RPMI7951 (cell line): Measurements from ENCODE around the gene NEK6. TPM values are rescaled to one million over a fixed set of nuclear protein-coding genes. Genes with fewer than 3 reads are reported as not detected.

Experiments
- DNase-seq: peaks from one replicate; pipeline ENCODE4 v3.0.0-alpha.2; 2012; ENCODE audit warnings: low read depth
- total RNA-seq: library from RNA; depleted of rRNA; stranded (reverse); fragments of >200 nt; shearing (Covaris generic); gene quantifications from 2 replicates; pipeline ENCODE4 v1.2.3, GENCODE V29; 2014

Gene NEK6
- total RNA-seq, 1 experiment from 2014 or later: 27.5 TPM

DNA sequence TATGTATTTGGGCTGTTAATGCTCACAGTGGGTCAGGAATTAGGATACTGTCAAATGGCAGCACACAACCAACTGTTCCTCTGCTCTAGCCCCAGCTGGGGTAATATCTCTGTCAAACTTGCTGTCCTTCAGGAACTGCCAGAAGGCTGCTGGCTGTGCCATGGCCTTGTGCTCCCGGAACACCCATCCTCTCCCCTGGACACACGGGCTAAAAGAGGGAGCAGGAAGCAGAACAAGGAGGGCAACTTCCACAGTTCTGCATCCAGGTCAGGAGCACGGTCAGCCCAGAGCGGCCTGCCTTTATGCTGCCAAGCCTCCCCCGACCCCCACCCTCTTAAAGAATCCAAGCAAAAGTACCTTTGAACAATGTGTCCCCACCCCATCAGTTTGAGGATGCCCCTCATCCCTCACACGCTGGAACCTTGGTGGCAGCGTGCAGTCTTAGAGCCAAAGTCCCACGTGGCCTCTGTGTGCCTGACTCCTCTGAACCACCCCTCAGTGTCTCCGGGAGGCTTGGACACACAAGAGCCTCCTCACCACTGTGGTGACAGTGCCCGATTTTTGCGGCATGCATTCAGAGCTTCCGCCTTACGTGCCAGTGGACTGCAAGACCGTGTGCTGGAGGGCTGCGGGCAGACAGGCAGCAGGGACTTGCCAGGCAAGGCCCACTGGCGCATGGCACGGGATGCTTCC lies 96.7 kb downstream of the NEK6 start:
- DNase-seq: no peak

DNA sequence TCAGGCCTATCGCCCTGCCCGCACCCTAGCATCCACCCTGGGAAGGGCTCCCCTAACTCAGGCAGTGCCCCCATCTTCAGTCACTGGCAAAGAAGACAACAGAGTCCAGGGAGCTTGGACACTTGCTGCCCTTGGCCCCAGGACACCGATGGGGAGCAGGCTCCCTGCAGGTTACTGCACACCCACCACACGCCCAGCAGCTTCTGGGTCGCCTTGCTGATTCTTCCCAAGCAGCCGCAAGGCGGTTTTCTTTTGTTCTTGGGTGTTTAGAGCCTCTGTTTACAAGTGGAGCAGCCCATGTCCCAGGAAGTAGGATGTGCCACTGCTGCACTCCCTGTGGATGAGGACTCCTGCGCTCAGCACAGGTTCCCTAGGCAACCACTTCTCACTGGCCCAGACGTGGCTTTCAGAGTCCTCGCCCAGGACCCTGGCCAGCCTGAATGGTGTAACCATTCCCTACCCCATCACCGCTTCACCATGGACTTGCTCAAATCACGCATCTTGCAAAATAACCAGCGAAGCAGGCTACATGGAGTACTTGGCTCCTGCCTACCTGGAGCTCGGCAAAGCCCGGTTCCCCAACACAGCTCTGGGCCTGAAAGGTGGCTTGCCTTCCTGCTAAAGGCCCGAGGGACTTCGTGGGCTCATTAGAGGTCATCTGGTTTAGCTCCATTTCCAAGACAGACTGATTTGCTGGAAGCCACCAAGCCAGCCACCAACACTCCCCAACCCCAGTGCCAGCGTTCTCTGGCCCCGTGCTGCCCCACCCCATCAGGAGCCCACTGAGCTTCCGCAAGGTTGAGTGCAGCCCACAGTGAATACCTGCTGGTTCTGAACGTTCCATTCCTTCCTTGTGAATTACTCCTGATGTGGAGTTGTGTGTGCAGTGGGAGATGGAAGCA lies 97.5 kb downstream of the NEK6 start:
- no peak for DNase-seq

- no peak for DNase-seq
Observed at GRCh38 chr9:124355941-124356744, 98.4 kb downstream of the NEK6 start.

DNA sequence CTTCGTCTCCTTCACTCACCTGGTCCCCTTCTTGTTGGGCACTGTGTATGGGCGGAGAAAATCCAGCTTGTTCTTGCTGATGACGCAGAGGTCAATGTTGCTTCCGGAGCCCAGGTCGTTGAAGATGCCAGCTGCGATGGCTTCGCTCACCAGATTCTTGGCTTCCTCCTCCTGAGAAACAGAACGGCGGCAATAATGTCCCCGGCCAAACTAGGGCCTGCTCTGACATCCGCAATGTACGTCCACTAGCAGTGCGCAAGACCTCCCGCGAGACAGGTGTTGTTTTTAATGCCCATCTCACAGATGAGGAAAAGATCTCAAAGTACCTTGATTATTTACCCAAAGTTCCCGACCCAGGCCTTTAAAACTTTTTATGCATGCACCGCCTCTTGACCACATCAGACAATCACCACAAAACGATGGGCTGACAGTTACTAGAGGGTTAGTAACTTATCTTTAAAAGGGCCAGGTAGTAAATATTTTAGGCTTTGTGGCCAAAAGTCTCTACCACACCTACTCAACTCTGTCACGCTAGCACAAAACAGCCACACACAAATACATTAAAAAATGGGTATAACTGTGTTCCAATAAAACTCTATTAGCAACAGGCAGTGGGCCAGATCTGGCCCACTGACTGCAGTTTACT lies 99.1 kb downstream of the NEK6 start:
- no peak for DNase-seq

- no peak for DNase-seq
Observed at GRCh38 chr9:124357721-124358361, 100.1 kb downstream of the NEK6 start.

- DNase-seq: no peak
Observed at GRCh38 chr9:124358631-124359030, 100.9 kb downstream of the NEK6 start.

DNA sequence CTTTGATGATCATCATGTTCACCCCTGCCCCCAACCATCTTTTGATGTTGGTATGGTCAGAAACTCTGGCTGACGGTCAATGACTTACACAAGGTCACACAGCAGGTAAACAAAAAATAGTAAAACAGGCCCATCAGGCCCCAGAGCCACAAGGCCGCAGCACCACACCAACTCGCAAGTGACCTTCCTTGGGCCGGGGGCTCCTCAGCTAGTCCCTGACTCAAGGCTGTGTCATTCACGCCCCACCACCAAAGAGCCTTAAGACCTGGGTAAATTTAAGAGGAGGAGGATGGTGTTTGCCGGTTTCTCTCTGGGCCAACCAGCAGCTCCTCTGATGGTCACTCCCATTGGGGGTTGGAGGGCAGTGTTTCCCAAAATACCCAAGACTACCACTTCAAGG lies 101.7 kb downstream of the NEK6 start:
- DNase-seq: no peak

DNA sequence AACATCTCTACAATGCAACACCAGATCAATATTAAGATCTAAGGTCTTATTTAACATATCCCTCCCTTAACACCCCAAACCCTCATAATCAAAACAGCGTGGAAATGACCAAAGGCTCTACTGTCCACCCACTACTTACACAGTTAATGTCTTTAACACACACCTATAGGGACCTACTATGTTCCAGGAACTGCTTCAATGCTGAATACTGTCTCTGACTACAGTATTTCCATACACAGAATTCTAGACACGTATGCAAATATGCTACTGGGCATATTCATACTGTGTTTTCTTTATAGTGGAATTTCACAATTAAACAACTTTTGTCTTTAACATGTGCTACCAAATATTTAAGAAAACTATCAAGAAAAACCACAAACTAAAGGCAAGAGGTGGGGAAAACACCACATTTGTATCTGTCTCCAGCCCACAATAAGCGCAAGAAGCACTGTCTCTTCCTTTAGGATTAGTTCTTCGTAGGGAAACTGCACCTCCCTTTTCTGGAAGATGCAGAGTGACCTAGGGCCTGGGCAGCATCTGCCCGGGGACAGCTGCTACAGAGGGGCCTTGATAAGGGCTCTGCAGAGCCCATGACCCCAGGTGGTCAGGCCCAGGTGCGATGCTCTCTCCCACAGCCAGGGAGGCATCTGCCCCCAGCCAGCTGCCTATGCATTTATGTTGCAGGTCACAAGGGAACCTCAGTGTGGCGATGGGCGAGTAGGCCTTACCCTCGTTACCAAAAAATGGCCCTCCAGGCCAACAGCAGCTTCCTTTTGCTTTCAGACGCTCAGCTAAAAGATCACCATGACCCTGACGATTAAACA lies 102.3 kb downstream of the NEK6 start:
- no peak for DNase-seq

GRCh38 chr9:124361128-124361527 lies 103.4 kb downstream of the NEK6 start:
- no peak for DNase-seq

DNA sequence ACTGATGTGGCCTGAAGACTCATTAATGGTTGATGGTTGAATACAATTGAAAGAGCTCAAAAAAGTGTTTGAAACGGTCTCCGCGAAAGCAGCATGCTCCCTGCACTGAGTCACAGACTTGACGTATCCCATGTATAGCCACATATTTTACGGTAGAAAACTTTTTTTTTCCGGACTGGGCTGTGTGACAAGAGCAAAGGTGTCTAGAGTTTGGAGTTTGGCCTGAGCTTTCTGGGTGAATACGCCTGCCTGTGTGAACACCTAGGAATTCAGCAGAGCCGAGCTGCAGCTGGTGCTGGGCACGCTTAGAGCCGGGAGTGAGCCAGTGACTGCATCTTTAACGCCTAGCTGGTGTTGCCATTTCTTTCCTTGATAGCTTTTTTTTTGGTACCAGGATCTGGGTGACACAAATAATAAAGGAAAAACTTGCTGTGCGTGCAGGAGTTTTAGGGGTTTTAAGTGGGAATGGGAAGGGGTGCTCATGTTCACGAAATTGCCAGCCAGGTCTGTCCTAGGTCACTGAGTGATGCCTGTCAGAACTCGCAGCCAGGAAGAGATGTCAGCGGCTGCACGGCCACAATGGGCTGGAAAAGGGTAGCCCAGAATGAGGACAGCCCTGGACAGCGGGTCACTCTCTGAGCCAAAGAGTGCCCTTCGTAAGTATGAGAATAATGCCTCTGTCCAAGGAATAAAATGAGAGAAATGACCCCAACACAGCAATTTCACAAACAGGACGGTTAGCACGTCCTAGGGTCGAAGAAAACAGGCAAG lies 105.8 kb downstream of the NEK6 start:
- no peak for DNase-seq

- no peak for DNase-seq
Observed at GRCh38 chr9:124364141-124364540, 106.4 kb downstream of the NEK6 start.

GRCh38 chr9:124365036-124365435 lies 107.3 kb downstream of the NEK6 start:
- no peak for DNase-seq

DNA sequence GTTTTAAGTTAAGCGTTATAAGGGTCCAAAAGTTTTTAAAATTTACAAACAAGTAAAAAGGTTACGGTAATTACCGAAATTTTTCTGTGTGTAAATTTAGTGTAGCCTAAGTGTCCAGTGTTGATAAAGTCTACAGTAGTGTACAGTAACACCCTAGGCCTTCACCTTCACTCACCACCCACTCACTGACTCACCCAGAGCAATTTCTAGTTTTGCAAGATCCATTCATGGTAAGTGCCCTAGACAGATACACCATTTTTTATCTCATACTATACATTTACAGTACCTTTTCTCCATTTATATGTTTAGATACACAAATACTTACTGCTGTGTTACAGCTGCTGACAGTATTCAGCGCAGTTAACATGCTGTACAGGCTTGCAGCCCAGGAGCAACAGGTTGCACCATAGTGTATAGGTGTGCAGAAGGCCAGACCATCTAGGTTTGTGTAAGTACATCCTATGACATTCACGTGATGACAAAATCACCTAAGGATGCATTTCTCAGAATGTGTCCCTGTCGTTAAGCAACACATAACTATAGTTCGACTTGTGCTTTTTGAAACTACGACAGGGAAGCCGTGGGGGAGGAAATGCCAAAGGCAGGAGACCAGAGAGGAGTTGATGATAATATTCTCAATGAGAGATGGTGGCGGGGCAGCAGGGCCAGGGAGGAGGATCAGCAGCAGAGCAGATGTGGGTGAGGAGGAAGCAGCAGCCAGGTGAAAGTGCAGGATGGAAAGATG lies 108.9 kb downstream of the NEK6 start:
- DNase-seq: no peak

DNA sequence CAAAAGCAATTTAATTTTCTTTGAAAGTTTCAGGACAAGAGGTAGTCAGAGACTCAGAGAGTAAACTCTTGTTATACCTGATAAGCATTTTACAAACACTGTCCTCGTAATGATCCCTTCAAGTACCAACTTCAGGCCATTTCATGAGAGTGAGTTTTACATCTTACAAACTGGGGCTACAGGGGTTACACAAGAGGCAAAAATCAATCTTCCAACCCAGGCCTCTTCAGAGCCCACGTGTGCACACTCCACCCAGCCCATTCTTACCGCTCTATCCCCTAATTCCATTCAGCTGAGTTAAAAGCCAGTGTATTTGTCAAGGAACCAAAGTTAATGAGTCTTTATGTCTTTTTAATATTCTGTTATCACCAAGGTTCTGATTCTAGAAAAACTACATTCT lies 110.9 kb downstream of the NEK6 start:
- no peak for DNase-seq

GRCh38 chr9:124369231-124369797 lies 111.6 kb downstream of the NEK6 start:
- DNase-seq: no peak

DNA sequence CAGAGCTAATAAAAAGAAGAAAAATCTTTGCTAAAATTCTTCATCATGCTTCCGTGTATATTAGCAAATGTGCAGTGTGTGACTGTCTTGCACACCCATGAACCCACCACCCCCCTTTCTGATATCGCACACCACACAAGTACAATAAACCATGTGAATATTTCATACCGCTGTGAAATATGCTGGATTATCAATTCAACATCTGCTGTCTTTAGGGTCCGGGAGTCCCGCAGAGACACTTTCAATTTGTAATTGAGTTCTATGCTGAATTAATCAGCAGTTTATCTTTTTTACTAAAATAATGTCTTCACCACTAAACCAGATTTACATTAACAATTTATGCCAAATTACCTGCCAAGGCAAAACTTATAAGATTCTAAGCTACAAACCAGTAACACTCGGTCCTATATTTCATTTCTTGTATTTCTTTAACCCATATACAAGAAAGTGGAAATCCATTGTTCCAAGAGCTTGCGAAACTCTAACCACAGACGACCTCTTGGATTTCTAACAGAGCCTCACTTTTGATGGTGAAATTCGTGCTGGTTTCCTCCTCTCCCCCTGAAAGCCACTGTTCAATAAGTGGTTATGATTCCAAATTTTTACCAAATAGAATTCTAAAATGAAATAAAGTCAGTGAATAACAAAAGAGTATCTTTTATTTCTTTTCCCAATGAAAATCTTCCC lies 113.3 kb downstream of the NEK6 start:
- peak; percentile 16 for DNase-seq

DNA sequence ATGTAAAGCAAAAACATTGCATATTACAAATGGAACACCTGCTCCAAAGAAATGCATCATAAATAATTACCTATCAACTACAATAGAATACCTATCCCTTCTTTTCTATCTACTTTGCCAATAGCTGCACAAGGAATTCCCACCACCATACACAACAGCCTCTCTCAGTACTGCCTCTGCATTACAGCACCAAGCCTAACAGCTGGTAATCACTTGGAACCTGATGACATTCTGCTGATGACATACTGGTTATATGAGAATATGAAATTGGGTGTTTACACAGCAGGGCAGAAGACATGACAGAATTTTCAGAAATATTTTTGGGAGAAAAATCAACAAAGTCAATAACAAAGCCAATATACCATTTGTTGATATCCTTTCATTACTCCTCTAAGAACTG lies 114.3 kb downstream of the NEK6 start:
- DNase-seq: no peak

GRCh38 chr9:124373386-124373785 lies 115.6 kb downstream of the NEK6 start:
- DNase-seq: no peak
